Omental fat pad (tissue), 4 donors: ENCODE results near the gene MACC1. TPM values are rescaled to one million over a fixed set of nuclear protein-coding genes. Genes with fewer than 3 reads are reported as not detected.
A peak's percentile ranks its signal among the peaks of the same experiment; 100 is the strongest.

ENCODE experiments used
- ATAC-seq: fragments of 150-250 bp; one replicate; pipeline ENCODE4 v1.9.1; 2016; ENCODE audit warnings: mild to moderate bottlenecking, moderate library complexity; ENCODE audit not compliant: low FRiP score
- DNase-seq: peaks from one replicate; pipeline ENCODE4 v3.0.0-alpha.2; 2019; ENCODE audit warnings: low spot score
- total RNA-seq, 4 donors: library from RNA; depleted of rRNA; stranded (reverse); fragments of >200 nt; gene quantifications; one replicate each; pipeline ENCODE4 v1.1.0, GENCODE V29; 2016
- TF ChIP-seq, protein P1 (sequence below), 3 donors: fragments of 450-650 bp; IDR thresholded peaks; one replicate each; pipeline ENCODE4 v1.5.1; 2016 to 2017; ENCODE audit warnings: antibody characterized with exemption in 3 of 3, mild to moderate bottlenecking in 3 of 3, moderate library complexity in 2 of 3

Gene MACC1
- total RNA-seq, 4 donors from 2014 or later, result 0.46 to 5.8 (median 3.2) TPM

DNA sequence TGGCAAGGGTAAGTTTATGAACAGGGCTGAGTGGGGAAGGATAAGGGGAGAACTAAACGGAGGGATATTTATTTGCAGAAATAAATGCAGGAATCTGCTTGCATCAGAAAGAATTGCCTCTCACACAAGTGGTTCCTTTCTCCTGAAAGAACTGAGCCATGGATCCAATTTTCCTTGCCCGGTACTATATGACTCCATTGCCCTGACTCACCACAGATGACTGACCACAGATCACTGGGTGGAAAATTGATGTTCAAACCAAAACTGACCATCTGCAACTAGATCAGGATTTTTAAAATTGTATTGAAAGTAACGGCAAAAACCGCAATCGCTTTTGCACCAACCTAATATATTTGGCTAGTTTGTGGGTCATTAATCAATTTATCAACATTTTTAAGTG is 6.2 kb upstream of the MACC1 start:
- ATAC-seq (no peak), DNase-seq (no peak)
- TF ChIP-seq, protein P1, sequence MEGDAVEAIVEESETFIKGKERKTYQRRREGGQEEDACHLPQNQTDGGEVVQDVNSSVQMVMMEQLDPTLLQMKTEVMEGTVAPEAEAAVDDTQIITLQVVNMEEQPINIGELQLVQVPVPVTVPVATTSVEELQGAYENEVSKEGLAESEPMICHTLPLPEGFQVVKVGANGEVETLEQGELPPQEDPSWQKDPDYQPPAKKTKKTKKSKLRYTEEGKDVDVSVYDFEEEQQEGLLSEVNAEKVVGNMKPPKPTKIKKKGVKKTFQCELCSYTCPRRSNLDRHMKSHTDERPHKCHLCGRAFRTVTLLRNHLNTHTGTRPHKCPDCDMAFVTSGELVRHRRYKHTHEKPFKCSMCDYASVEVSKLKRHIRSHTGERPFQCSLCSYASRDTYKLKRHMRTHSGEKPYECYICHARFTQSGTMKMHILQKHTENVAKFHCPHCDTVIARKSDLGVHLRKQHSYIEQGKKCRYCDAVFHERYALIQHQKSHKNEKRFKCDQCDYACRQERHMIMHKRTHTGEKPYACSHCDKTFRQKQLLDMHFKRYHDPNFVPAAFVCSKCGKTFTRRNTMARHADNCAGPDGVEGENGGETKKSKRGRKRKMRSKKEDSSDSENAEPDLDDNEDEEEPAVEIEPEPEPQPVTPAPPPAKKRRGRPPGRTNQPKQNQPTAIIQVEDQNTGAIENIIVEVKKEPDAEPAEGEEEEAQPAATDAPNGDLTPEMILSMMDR (IDR thresholded peaks at IDR 0.05), result no peak

DNA sequence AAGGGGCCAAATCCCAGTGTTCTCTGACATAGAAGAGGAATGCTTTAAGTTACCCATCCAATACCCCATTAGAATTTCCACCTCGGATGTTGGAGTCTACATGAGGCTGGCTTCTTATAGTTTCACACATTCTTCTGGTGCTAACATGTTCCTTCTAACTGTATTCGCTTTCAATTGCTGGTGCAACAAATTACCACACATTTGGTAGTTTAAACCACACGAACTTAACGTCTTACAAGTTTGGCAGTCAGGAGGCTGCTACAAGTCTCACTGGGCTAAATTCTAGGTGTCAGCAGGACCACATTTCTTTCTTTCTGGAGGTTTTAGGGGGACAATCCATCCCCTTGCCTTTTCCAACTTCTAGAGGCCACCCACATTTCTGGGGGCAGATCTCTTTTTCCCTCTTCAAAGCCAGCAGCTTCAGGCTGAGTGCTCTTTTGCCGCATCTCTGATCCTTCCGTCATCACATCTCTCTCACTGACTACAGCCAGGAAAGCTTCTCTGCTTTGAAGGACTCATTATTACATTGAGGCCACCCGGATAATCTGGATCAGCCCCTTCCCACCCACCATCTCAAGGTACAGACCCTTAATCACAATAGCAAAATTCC is 5.1 kb upstream of the MACC1 start:
- DNase-seq, result no peak
- TF ChIP-seq, protein P1 (IDR thresholded peaks at IDR 0.05), result no peak
- ATAC-seq, result no peak

GRCh38 chr7:20220921-20221547 is 3.9 kb upstream of the MACC1 start:
- ATAC-seq (peak; percentile 47), DNase-seq (no peak)

DNA sequence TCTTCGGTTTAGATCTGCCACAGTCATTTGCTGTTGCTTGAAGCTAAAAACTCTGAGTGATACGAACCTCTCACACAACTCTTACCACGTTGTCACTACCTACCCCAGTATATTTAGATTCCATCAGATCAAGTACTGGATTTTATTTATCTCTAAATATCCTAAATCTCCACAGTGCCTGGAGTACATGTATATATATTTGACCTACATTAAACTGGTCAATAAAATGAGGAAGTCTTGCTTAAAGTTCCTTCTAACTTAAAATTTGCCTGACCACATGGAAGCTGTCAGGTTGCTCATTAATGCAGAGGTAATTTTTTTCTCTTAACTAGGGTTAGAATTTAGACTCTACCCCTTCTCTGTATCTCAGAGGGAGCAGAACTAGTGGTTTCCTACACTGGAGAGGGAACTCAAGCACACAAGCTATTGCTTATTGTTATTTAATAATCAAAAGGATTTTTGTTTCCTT is 3.1 kb upstream of the MACC1 start:
- TF ChIP-seq, protein P1 (IDR thresholded peaks at IDR 0.05), result no peak
- DNase-seq (no peak), ATAC-seq (no peak)

More at GRCh38 chr7:20220921-20221547, 3.9 kb upstream of the MACC1 start:
- TF ChIP-seq, protein P1 (IDR thresholded peaks at IDR 0.05), result no peak

- peak; percentile 64 for ATAC-seq
- DNase-seq, result no peak
- TF ChIP-seq, protein P1 (IDR thresholded peaks at IDR 0.05), result no peak
Measured at GRCh38 chr7:20219446-20220292, 2.5 kb upstream of the MACC1 start.

DNA sequence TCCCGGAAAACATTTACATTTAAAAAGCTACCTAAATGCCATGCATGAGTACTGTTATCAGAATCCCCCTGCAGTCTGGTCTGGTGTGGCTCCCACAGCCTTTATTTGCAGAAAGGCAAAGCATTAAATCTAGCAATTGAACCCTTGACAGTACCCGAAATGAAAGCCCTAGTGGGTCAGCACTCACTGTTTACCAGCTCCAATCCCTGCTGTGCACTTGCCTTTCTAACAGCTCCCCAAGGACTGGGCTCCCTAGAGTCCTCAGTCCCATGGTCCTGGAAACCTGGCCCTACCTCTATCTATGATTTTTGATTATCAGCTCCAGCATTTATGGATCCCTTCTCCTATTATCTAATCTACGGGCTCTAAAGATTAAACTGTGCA is 1.9 kb upstream of the MACC1 start:
- no peak for DNase-seq
- TF ChIP-seq, protein P1 (IDR thresholded peaks at IDR 0.05), result no peak
- no peak for ATAC-seq
